ENCODE measurements around the gene ARSB. TPM values are rescaled to one million over a fixed set of nuclear protein-coding genes. Genes with fewer than 3 reads are reported as not detected.

Gene ARSB
- total RNA-seq, result 24.6 TPM

- DNase-seq, result no peak
These were observed at the start of gene ARSB for GRCh38 chr5:78985116-78985724. Gene ARSB, minus strand, starts transcription at chr5:78985310. Its CDS starts 62 bp downstream, at chr5:78985248.

GRCh38 chr5:79032782-79033181, 47.7 kb upstream of the ARSB start:
- no peak for DNase-seq

DNA sequence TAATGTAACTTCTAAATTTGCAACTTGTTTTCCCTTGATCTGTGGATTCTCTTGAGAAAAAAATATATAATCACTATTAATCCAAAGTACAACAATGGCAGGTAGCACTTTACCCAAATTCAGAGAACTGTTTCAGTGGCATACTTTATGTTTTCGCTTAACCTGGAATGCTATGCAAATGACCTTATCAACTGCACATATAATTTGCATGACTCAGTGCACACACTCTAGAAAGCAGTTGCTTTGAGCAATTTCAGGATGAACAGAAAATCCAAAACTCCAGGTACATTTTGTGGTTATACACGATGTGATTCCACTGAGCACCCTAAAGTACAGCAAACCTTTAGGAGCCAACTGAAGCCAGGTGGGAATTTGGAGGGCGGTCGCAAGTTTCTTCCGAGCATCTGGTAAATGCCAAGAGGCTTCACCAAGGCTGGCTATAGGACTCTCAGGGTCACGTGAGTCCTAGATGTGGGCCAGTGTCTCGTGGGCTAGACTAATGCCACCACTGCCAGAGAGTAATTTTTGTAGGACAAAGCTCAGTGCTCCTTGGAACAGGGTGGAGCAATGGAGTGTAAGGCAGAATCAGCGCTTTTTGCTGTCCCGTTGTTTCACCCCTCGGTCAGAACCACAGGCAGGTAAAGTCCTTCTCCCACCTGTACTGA, 47.1 kb upstream of the ARSB start:
- no peak for DNase-seq

- no peak for DNase-seq
These were observed 46.4 kb upstream of the ARSB start for GRCh38 chr5:79031485-79031867.

- DNase-seq, result no peak
These were observed 45.8 kb upstream of the ARSB start for GRCh38 chr5:79030663-79031484.

GRCh38 chr5:79025054-79025472, 40.0 kb upstream of the ARSB start:
- peak; percentile 34 for DNase-seq

- no peak for DNase-seq
These were observed 38.8 kb upstream of the ARSB start for GRCh38 chr5:79023947-79024346.

DNA sequence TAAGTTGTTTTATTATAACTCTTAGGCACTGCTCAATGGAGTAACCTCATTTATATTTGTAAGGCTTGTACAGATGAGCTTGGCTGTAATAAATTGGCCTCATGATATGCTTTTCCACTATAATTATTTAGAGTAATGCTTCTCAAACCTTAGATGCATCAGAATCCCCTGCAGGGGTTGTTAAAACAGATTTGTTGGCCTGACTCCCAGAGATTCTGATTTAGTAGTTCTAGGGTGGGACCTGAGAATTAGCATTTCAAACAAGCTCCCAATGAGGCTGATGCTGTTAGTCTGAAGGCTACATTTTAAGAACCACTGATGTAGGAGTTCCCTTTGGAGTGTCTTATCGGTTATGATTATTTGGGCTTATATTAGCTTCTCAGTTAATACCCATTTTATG, 38.2 kb upstream of the ARSB start:
- no peak for DNase-seq

DNA sequence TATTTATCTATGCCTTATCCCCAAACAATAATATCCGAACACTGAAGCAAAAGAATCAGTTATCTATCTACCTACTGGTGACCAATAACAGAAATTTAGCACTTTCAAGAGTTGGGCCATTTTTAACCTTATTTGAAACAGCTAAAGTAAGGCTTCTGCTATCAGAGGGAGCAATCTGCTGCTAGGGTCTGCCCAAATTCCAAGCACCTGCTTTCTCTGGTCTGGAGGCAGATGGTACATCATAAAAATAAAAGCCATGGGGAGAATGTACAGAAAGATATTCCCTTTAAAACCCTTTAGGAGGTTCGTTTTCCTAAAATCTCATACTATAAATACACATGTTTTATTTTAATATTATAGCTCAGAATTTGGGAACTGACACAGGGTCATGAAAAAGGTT, 37.7 kb upstream of the ARSB start:
- DNase-seq, result no peak

- no peak for DNase-seq
These were observed 36.6 kb upstream of the ARSB start for GRCh38 chr5:79021753-79022152.

GRCh38 chr5:79020861-79021561, 35.9 kb upstream of the ARSB start:
- DNase-seq, result peak; percentile 48

DNA sequence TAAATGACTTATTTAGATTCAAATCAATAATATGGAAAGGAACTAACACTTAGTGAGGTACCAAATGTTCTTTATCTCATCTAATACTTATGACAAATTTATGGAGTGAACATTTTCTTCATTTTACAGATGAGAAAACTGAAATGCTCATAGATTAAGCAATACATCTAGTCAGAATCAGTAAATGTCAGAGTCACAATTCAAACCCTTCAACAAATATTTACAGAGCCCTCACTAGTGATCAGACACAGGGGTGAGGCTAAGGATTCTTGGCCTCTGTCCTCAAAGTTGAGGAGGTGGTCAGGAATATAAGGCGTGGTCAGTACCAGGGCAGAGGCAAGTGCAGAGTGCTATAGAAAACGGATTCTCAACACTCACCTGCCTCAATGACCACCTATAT, 29.5 kb upstream of the ARSB start:
- DNase-seq, result no peak

DNA sequence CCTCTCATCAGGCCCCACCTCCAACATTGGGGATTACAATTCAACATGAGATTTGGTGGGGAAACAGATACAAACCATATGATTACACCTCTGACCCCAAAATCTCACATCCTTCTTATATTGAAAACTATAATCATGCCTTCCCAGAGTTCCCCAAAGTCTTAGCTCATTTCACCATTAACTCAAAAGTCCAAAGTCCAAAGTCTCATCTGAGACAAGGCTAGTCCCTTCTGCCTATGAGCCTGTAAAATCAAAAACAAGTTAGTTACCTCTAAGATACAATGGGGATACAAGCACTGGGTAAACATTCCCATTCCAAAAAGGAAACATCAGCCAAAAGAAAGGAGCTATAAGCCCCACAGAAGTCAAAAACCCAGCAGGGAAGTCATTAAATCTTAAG, 26.8 kb upstream of the ARSB start:
- DNase-seq, result no peak

- no peak for DNase-seq
These were observed 26.2 kb upstream of the ARSB start for GRCh38 chr5:79011219-79011836.

- DNase-seq, result no peak
These were observed 23.3 kb upstream of the ARSB start for GRCh38 chr5:79008362-79008761.

DNA sequence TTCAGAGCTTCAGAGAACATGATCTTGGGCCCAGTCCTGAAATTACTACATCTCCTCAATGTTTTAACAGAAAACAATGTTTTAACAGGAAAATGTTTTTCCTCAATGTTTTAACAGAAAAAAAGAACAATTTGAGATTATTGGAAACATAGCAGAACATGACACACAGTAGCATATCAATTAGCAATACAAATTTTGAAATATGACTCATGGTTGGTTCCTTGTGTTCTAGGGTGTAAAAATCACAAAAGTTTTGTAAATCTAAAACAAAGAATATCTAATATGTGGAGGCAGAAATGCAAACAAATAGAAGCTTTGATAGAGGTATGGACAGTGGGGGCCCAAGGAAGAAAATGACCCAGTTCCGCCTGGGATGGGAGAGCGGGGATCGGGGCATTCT, 22.8 kb upstream of the ARSB start:
- no peak for DNase-seq

DNA sequence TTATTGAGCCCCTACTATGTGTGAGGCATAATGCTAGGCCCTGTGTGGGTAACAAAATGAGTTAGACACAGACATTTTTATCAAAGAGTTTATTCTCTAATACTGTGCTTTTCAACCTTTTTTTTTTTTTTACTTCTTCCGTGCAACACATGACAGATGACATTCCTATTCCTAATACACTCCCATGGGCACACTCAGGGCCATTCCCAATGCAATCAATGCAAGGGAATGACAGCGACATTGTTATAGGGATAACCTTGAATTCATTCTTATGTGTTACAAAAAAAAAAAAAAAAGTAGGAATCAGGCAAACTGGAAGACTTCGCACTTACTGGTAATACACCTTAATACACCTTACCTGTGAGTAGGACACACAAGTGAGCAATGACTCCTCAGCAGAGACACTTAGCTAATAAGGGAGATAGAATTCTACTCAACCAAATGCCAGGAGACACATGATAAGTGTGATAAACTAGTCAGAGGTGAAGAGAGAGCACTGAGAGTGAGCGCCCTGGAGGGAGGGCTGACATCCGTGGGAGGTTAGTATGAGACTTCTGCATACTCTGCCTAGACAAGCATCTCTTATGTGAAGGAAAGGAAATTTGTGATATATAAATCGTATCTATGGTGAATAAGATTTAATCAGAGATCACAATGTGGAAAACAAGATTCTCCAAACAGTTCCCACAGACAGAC, 21.0 kb upstream of the ARSB start:
- DNase-seq, result no peak

DNA sequence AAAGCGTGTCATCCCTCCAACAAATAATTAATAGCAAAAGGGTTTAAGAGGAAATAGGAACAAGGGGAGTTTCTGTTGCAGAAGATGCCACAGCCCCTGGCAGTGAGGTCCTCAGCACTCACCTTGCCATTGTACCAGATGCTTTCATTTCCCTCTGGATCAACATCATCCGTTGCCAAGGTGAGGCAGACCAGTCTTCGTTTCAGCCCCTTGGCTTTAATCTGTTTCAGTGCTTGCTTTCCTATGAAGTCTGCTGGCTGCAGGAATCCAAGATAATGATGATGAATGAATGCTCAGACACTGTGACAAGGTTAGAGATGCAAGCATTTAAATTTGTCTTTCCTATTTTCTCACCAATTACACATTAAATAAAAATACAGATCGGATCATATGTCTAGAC, 20.0 kb upstream of the ARSB start:
- DNase-seq, result no peak

DNA sequence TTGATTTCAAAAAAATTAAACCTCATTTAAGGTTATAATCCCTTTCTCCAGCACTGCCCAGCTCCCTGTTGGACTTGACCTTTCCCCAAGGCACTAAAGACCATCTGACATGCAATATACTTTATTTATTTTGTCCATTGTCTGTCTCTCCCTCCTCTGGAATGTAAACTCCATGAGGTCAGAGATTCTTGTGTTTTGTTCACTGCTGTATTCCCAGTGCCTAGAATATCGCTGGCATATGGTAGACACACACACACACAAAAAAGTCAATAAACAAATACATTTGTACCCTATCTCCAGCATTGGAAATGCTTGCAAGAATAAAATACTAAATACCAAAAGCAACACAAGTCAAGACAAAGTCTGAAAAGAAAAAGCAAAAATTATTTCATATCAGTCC, 17.3 kb upstream of the ARSB start:
- DNase-seq, result no peak

- DNase-seq, result no peak
These were observed 16.4 kb upstream of the ARSB start for GRCh38 chr5:79001471-79001870.

DNA sequence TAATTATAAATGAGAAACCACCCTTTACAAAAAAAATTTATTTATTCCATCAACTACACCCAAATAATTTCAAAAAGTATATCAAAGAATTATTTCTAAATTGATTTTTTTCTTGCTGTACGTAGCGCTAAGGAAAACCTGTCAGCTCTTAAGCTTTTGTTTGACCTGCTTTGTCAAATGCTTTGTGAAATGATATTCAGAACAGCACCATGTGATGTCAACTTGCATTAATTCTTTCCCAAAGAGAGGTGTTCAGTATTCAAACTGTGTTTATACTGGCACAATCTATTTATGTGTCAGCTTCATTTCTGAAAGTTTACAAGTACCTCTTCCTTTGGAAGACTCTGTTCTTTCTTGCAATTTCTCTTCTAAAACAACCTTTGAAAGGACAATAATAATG, 12.0 kb upstream of the ARSB start:
- DNase-seq, result no peak

- no peak for DNase-seq
These were observed 10.5 kb upstream of the ARSB start for GRCh38 chr5:78995521-78996007.

Measured in occipital lobe (tissue), 2 donors.